Cortex of kidney (tissue), 1 donor: Measurements from ENCODE around the gene ANKRD28.
"Not testable (repeated sequence)": the region's sequence is repeated elsewhere in the genome, so short reads cannot be mapped to it uniquely, and the experiment has no call there.

Experiments
- DNase-seq: peaks from one replicate; lab custom pipeline; 2025; lab: John Stamatoyannopoulos, UW

ANKRD28 gene

DNA sequence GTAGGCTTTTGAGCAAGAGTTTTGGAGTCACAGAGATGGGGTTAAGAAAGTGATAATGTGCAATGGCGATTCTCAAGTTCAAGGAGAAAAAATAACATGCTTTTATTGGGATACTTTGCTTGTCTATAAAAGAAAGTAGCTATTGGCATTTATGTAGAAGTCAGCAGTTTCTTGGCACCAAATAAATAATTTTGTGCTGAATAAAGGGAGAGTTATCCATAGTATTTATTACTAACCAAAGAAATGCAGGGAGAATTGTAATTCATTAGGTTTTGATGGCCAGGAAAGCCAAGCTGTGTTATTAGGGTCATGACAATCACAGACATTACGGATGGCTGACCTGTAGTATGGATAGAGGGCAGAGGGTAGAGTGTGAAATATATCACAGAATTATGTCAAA, 163.1 kb downstream of the ANKRD28 start:
- DNase-seq, result no peak

GRCh38 chr3:15633766-15634598, 163.8 kb downstream of the ANKRD28 start:
- no peak for DNase-seq

- DNase-seq, result no peak
Measured at GRCh38 chr3:15633159-15633558, 164.6 kb downstream of the ANKRD28 start.

- DNase-seq, result no peak
Measured at GRCh38 chr3:15632212-15632580, 165.6 kb downstream of the ANKRD28 start.

- DNase-seq, result no peak
Measured at GRCh38 chr3:15631426-15632211, 166.2 kb downstream of the ANKRD28 start.

GRCh38 chr3:15630646-15631350, 167.0 kb downstream of the ANKRD28 start:
- DNase-seq, result no peak

DNA sequence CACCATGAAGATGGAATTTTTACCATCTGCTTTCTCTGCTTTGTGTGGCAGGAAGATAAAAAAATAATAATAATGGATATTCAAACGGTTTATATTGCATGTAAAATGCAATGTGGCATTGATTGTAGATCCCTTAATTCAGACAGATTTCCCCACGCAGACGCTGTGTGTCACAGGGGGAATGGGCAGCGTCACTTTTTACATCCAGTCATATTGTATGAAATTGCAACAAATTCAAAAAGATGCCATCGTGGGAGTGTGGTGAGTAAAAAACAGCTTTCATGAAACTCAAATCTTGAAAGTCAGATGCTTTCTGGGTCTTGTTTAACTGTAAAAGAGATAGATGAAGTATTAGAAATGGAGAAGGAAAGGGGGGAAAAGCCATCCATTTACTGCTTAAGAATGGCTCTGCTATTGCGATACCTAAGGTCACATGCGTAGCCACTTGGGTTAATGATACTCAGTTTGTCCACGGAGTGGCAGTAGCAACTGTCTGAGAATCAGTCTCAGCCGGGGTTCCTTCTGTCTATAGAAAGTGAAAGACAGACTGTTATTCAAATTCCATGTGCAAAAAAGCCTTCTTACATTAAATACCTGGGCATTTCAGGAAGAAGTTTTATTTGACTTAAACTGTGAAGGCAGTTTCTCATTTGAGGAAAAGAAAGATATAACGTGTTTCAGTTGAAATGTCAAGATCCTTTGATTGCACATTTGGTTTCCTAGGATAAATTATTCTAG, 167.8 kb downstream of the ANKRD28 start:
- no peak for DNase-seq

DNA sequence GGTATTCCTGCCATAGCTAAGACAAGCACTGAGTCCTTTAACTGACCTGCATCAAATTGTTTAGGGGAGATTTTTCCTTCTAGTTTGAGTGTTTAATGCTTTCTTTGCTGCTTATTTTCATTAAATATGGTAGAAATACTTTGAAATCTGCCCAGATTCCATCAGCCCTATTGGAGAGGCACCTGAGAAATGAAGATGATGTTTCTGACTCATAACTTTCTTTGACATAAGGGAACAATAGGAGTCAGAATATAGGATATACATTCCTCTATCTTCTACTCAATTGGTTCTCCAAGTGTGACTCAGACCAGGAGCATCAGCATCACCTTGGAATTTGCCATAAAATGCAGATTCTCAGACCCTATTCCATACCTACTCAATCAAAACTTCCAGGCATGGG, 168.8 kb downstream of the ANKRD28 start:
- no peak for DNase-seq

GRCh38 chr3:15623535-15624440, 174.0 kb downstream of the ANKRD28 start:
- DNase-seq, result no peak

- DNase-seq, result not testable (repeated sequence)
Measured at GRCh38 chr3:15619659-15620464, 177.9 kb downstream of the ANKRD28 start.
